Endothelial cell (in vitro differentiated cells): ENCODE data around the gene PARM1. TPM values are rescaled to one million over a fixed set of nuclear protein-coding genes. Genes with fewer than 3 reads are reported as not detected.

ENCODE experiments used
- DNase-seq: peaks from one replicate; pipeline ENCODE4 v3.0.0; 2021; ENCODE audit warnings: low spot score
- H3K27ac Mint-ChIP-seq: one replicate; pipeline ENCODE4 v1.8.0; 2021; ENCODE audit warnings: mixed read lengths, inconsistent platforms; ENCODE audit not compliant: unreplicated experiment
- H3K27me3 Mint-ChIP-seq: one replicate; pipeline ENCODE4 v1.8.0; 2021; ENCODE audit warnings: mild to moderate bottlenecking, moderate library complexity, mixed read lengths, inconsistent platforms; ENCODE audit not compliant: unreplicated experiment
- H3K36me3 Mint-ChIP-seq: one replicate; pipeline ENCODE4 v1.8.0; 2021; ENCODE audit warnings: mild to moderate bottlenecking, low read depth, mixed read lengths, inconsistent platforms; ENCODE audit not compliant: unreplicated experiment
- H3K4me1 Mint-ChIP-seq: one replicate; pipeline ENCODE4 v1.8.0; 2021; ENCODE audit warnings: mild to moderate bottlenecking, mixed read lengths, inconsistent platforms; ENCODE audit not compliant: unreplicated experiment
- H3K4me3 Mint-ChIP-seq: one replicate; pipeline ENCODE4 v1.8.0; 2021; ENCODE audit warnings: mild to moderate bottlenecking, mixed read lengths, inconsistent platforms; ENCODE audit not compliant: unreplicated experiment
- H3K9me3 Mint-ChIP-seq: one replicate; pipeline ENCODE4 v1.8.0; 2021; ENCODE audit warnings: mixed read lengths, inconsistent platforms; ENCODE audit not compliant: unreplicated experiment
- total RNA-seq: library from RNA; stranded (reverse); fragmentation: NEBNext Ultra II Directional; extraction: Animal tissue kit (Norgen Biotek cat#: 25700); gene quantifications from one replicate; pipeline ENCODE4 v1.2.1, GENCODE V29; 2021; ENCODE audit not compliant: unreplicated experiment
- TF ChIP-seq, protein P1 (sequence below): fragments of 200-600 bp; sonication (generic); IDR thresholded peaks from one replicate; pipeline ENCODE4 v1.5.0; 2021; ENCODE audit warnings: antibody characterized with exemption; ENCODE audit not compliant: unreplicated experiment

The PARM1 gene
- total RNA-seq, 1 donor from 2014 or later: 0.18 TPM

- Mint-ChIP-seq H3K36me3 (no peaks in the 10 kb centered on the region), H3K4me3 (no peak overlapping the region), H3K9me3 (no peaks in the 10 kb centered on the region), H3K4me1 (peaks cover 7% of the 10 kb centered on the region), H3K27ac (no peak overlapping the region), H3K27me3 (no peaks in the 10 kb centered on the region)
- TF ChIP-seq, protein P1, sequence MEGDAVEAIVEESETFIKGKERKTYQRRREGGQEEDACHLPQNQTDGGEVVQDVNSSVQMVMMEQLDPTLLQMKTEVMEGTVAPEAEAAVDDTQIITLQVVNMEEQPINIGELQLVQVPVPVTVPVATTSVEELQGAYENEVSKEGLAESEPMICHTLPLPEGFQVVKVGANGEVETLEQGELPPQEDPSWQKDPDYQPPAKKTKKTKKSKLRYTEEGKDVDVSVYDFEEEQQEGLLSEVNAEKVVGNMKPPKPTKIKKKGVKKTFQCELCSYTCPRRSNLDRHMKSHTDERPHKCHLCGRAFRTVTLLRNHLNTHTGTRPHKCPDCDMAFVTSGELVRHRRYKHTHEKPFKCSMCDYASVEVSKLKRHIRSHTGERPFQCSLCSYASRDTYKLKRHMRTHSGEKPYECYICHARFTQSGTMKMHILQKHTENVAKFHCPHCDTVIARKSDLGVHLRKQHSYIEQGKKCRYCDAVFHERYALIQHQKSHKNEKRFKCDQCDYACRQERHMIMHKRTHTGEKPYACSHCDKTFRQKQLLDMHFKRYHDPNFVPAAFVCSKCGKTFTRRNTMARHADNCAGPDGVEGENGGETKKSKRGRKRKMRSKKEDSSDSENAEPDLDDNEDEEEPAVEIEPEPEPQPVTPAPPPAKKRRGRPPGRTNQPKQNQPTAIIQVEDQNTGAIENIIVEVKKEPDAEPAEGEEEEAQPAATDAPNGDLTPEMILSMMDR: no peak
- no peak for DNase-seq
Measured at GRCh38 chr4:75071317-75071716, 138.4 kb downstream of the PARM1 start.

- no peak overlapping the region for H3K27ac Mint-ChIP-seq
- no peak overlapping the region for H3K4me3 Mint-ChIP-seq
- H3K36me3 Mint-ChIP-seq: no peaks in the 10 kb centered on the region
- no peak for DNase-seq
- peaks cover 5% of the 10 kb centered on the region for H3K4me1 Mint-ChIP-seq
- H3K9me3 Mint-ChIP-seq: no peaks in the 10 kb centered on the region
- TF ChIP-seq, protein P1: no peak
- peaks cover under 1% of the 10 kb centered on the region for H3K27me3 Mint-ChIP-seq
Measured at GRCh38 chr4:75080888-75081287, 148.0 kb downstream of the PARM1 start.

- Mint-ChIP-seq H3K4me3 (no peak overlapping the region), H3K36me3 (no peaks in the 10 kb centered on the region), H3K9me3 (no peaks in the 10 kb centered on the region), H3K4me1 (no peaks in the 10 kb centered on the region), H3K27me3 (peaks cover 2% of the 10 kb centered on the region), H3K27ac (no peak overlapping the region)
- TF ChIP-seq, protein P1: no peak
- DNase-seq: no peak
Measured at GRCh38 chr4:75081561-75081960, 148.6 kb downstream of the PARM1 start.

GRCh38 chr4:75087416-75087815 lies 154.5 kb downstream of the PARM1 start:
- no peak overlapping the region for H3K4me3 Mint-ChIP-seq
- H3K9me3 Mint-ChIP-seq: no peaks in the 10 kb centered on the region
- TF ChIP-seq, protein P1: no peak
- H3K4me1 Mint-ChIP-seq: peaks cover 3% of the 10 kb centered on the region
- H3K27ac Mint-ChIP-seq: no peak overlapping the region
- H3K36me3 Mint-ChIP-seq: no peaks in the 10 kb centered on the region
- no peak for DNase-seq
- H3K27me3 Mint-ChIP-seq: peaks cover 2% of the 10 kb centered on the region

DNA sequence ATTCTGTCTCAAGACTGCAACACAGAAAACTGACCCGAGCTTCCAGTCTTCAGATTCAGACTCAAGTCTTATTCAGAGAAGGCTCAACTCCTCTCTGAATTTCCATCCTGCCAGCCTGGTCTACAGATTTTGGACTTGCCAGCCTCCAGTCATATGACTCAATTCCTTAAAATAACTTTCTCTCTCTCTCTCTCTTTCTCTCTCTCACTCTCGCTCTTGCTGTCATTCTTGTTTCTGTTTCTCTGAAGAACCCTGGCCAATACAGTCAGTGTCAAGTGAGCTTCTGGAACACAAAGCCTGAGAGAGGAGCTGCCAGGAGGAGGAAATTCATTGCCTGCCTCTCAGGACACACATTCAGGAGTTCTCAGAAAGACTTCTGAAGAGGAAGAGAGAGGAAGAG lies 154.9 kb downstream of the PARM1 start:
- DNase-seq: no peak
- H3K36me3 Mint-ChIP-seq: no peaks in the 10 kb centered on the region
- peaks cover 2% of the 10 kb centered on the region for H3K27me3 Mint-ChIP-seq
- peaks cover 3% of the 10 kb centered on the region for H3K4me1 Mint-ChIP-seq
- TF ChIP-seq, protein P1: no peak
- H3K4me3 Mint-ChIP-seq: no peak overlapping the region
- H3K9me3 Mint-ChIP-seq: no peaks in the 10 kb centered on the region
- no peak overlapping the region for H3K27ac Mint-ChIP-seq
